H9 (cell line): ENCODE data around the gene TBC1D22A. TPM values are rescaled to one million over a fixed set of nuclear protein-coding genes. Genes with fewer than 3 reads are reported as not detected.

ENCODE experiments used
- DNase-seq: peaks from one replicate; pipeline ENCODE4 v3.0.0-alpha.2; 2017
- H2AFZ ChIP-seq: one replicate; pipeline ENCODE4 v1.6.1; 2013; ENCODE audit warnings: mild to moderate bottlenecking, low read length, control low read depth, moderate library complexity
- H2AK5ac ChIP-seq: 2 replicates; pipeline ENCODE4 v1.6.1; 2013; ENCODE audit warnings: low read length, control low read depth, mixed read lengths; ENCODE audit not compliant: insufficient read length
- H2BK120ac ChIP-seq: one replicate; pipeline ENCODE4 v1.6.1; 2013; ENCODE audit warnings: low read depth, mild to moderate bottlenecking, low read length, control low read depth, inconsistent platforms; ENCODE audit not compliant: poor library complexity, severe bottlenecking
- H2BK12ac ChIP-seq: 2 replicates; pipeline ENCODE4 v1.6.1; 2013; ENCODE audit warnings: low read length, control low read depth, mixed read lengths, low read depth; ENCODE audit not compliant: insufficient read length
- H2BK15ac ChIP-seq: 2 replicates; pipeline ENCODE4 v1.6.1; 2013; ENCODE audit warnings: low read depth, low read length, control low read depth
- H2BK20ac ChIP-seq: one replicate; pipeline ENCODE4 v1.6.1; 2013; ENCODE audit warnings: low read depth, mild to moderate bottlenecking, low read length, control low read depth, inconsistent platforms; ENCODE audit not compliant: poor library complexity, severe bottlenecking
- H2BK5ac ChIP-seq: 2 replicates; pipeline ENCODE4 v1.6.1; 2013; ENCODE audit warnings: low read length, control low read depth, mixed read lengths; ENCODE audit not compliant: insufficient read length
- H3K14ac ChIP-seq: 2 replicates; pipeline ENCODE4 v1.6.1; 2013; ENCODE audit warnings: low read length, control low read depth; ENCODE audit not compliant: insufficient read depth
- H3K18ac ChIP-seq: 2 replicates; pipeline ENCODE4 v1.6.1; 2013; ENCODE audit warnings: low read depth, mild to moderate bottlenecking, mixed read lengths, low read length, control low read depth; ENCODE audit not compliant: insufficient read length
- H3K23ac ChIP-seq: 2 replicates; pipeline ENCODE4 v1.6.1; 2013; ENCODE audit warnings: low read length, control low read depth, mixed read lengths, low read depth; ENCODE audit not compliant: insufficient read length
- H3K23me2 ChIP-seq: 2 replicates; pipeline ENCODE4 v1.6.1; 2013; ENCODE audit warnings: low read depth, mild to moderate bottlenecking, mixed read lengths, low read length, control low read depth; ENCODE audit not compliant: insufficient read length, poor library complexity, severe bottlenecking
- H3K27ac ChIP-seq: 2 replicates; pipeline ENCODE4 v1.5.1; 2013; ENCODE audit warnings: low read length, control low read depth, mixed read lengths, low read depth; ENCODE audit not compliant: insufficient read length
- H3K27me3 ChIP-seq: 2 replicates; pipeline ENCODE4 v1.6.1; 2013; ENCODE audit warnings: low read length, control low read depth, inconsistent platforms; ENCODE audit not compliant: insufficient read depth
- H3K4ac ChIP-seq: 2 replicates; pipeline ENCODE4 v1.6.1; 2013; ENCODE audit warnings: low read depth, mild to moderate bottlenecking, control low read depth, inconsistent platforms, low read length, moderate library complexity
- H3K4me1 ChIP-seq: 2 replicates; pipeline ENCODE4 v1.6.1; 2013; ENCODE audit warnings: low read length, control low read depth, inconsistent platforms; ENCODE audit not compliant: insufficient read depth
- H3K4me2 ChIP-seq: 2 replicates; pipeline ENCODE4 v1.6.1; 2013; ENCODE audit warnings: low read length, control low read depth, mixed read lengths; ENCODE audit not compliant: insufficient read length, insufficient read depth
- H3K56ac ChIP-seq: 2 replicates; pipeline ENCODE4 v1.6.1; 2013; ENCODE audit warnings: low read depth, mild to moderate bottlenecking, mixed read lengths, low read length, control low read depth; ENCODE audit not compliant: insufficient read length
- H3K79me1 ChIP-seq: 2 replicates; pipeline ENCODE4 v1.6.1; 2013; ENCODE audit warnings: low read depth, mild to moderate bottlenecking, moderate library complexity, low read length, control low read depth, inconsistent platforms; ENCODE audit not compliant: insufficient read depth, poor library complexity, severe bottlenecking
- H3K79me2 ChIP-seq: 2 replicates; pipeline ENCODE4 v1.6.1; 2013; ENCODE audit warnings: low read length, control low read depth, inconsistent platforms; ENCODE audit not compliant: insufficient read depth
- H3K9ac ChIP-seq: 2 replicates; pipeline ENCODE4 v1.6.1; 2013; ENCODE audit warnings: low read length, control low read depth, mixed read lengths; ENCODE audit not compliant: insufficient read length; ENCODE audit errors: extremely low read depth
- H3K9me3 ChIP-seq: one replicate; pipeline ENCODE4 v1.6.1; 2013; ENCODE audit warnings: low read depth, low read length, inconsistent platforms; ENCODE audit not compliant: control insufficient read depth
- H3T11ph ChIP-seq: one replicate; pipeline ENCODE4 v1.6.1; 2013; ENCODE audit warnings: mild to moderate bottlenecking, low read length, control low read depth, inconsistent platforms
- H4K20me1 ChIP-seq: one replicate; pipeline ENCODE4 v1.6.1; 2013; ENCODE audit not compliant: control insufficient read depth, insufficient read length, insufficient read depth
- H4K5ac ChIP-seq: 2 replicates; pipeline ENCODE4 v1.6.1; 2013; ENCODE audit warnings: low read depth, mild to moderate bottlenecking, mixed read lengths, low read length, control low read depth; ENCODE audit not compliant: insufficient read length
- H4K8ac ChIP-seq: replicated peaks from 2 replicates; pipeline ENCODE4 v1.6.1; 2013; ENCODE audit warnings: low read length, control low read depth, mixed read lengths, low read depth; ENCODE audit not compliant: insufficient read length
- H4K91ac ChIP-seq: 2 replicates; pipeline ENCODE4 v1.6.1; 2013; ENCODE audit warnings: low read depth, mild to moderate bottlenecking, moderate library complexity, mixed read lengths, low read length, control low read depth; ENCODE audit not compliant: insufficient read length
- H3K27ac Mint-ChIP-seq, 3 experiments: 2 replicates in 2 of 3; 3 replicates in 1 of 3; pipeline ENCODE4 v1.8.0; 2020 to 2021; ENCODE audit warnings: mixed read lengths in 3 of 3, mild to moderate bottlenecking in 1 of 3, moderate library complexity in 1 of 3
- H3K27me3 Mint-ChIP-seq: 2 replicates; pipeline ENCODE4 v1.8.0; 2021; ENCODE audit warnings: low read depth, mild to moderate bottlenecking, moderate library complexity, mixed read lengths
- H3K36me3 Mint-ChIP-seq, 3 experiments: 2 replicates in 2 of 3; 3 replicates in 1 of 3; pipeline ENCODE4 v1.8.0; 2020 to 2021; ENCODE audit warnings: low read depth in 3 of 3, mixed read lengths in 3 of 3; ENCODE audit not compliant: insufficient read depth in 1 of 3
- H3K4me1 Mint-ChIP-seq, 2 experiments: 2 replicates each; pipeline ENCODE4 v1.8.0; 2020; ENCODE audit warnings: mixed read lengths in 2 of 2
- H3K4me3 Mint-ChIP-seq, 2 experiments: 2 replicates in 1 of 2; 3 replicates in 1 of 2; pipeline ENCODE4 v1.8.0; 2020 to 2021; ENCODE audit warnings: mild to moderate bottlenecking in 2 of 2, mixed read lengths in 2 of 2, moderate library complexity in 1 of 2
- H3K9me3 Mint-ChIP-seq, 2 experiments: 2 replicates in 1 of 2; 3 replicates in 1 of 2; pipeline ENCODE4 v1.8.0; 2020; ENCODE audit warnings: mild to moderate bottlenecking in 2 of 2, mixed read lengths in 2 of 2, moderate library complexity in 1 of 2
- WGBS: extraction: QIAGEN DNeasy Blood & Tissue Kit; methylation state at CpG from one replicate; pipeline ENCODE4 v1.1.7; 2013; ENCODE audit warnings: missing lambda C conversion rate, low lambda C conversion rate, mixed read lengths; ENCODE audit not compliant: insufficient read length; ENCODE audit errors: extremely low coverage; 5-methylcytosine and 5-hydroxymethylcytosine counted together
- total RNA-seq: library from RNA; stranded (reverse); gene quantifications from 2 replicates; pipeline ENCODE4 v1.2.1, GENCODE V29; 2021
- TF ChIP-seq, protein P1 (sequence below): fragments of 200-600 bp; sonication (generic); conservative IDR thresholded peaks from 3 replicates; pipeline ENCODE4 v1.8.0; 2021; ENCODE audit warnings: antibody characterized with exemption, mild to moderate bottlenecking

The TBC1D22A gene
- total RNA-seq, 1 experiment from 2014 or later = 20.8 TPM

- DNase-seq = no peak
- H2BK15ac ChIP-seq = no peak overlapping the region
- no peak overlapping the region for H3K4me2 ChIP-seq
- H3K27ac Mint-ChIP-seq = no peak overlapping the region
- peaks cover 8 to 44% (median 20%) of the 10 kb centered on the region in 3 experiments; a peak in 6 of 7 replicates for H3K36me3 Mint-ChIP-seq
- H3K79me1 ChIP-seq = peaks cover 2% of the 10 kb centered on the region
- H2BK5ac ChIP-seq = no peak overlapping the region
- no peak overlapping the region for H2BK12ac ChIP-seq
- H4K91ac ChIP-seq = no peak overlapping the region
- no peaks in the 10 kb centered on the region for H3K23me2 ChIP-seq
- H2BK20ac ChIP-seq = no peak overlapping the region
- no peak overlapping the region for H3K18ac ChIP-seq
- H3K9me3 Mint-ChIP-seq = no peaks in the 10 kb centered on the region
- no peak overlapping the region for H3T11ph ChIP-seq
- H3K56ac ChIP-seq = no peak overlapping the region
- no peak overlapping the region for H3K27ac ChIP-seq
- no peak overlapping the region for H3K23ac ChIP-seq
- no peaks in the 10 kb centered on the region for H3K4me1 ChIP-seq
- no peaks in the 10 kb centered on the region for H4K20me1 ChIP-seq
- TF ChIP-seq, protein P1, sequence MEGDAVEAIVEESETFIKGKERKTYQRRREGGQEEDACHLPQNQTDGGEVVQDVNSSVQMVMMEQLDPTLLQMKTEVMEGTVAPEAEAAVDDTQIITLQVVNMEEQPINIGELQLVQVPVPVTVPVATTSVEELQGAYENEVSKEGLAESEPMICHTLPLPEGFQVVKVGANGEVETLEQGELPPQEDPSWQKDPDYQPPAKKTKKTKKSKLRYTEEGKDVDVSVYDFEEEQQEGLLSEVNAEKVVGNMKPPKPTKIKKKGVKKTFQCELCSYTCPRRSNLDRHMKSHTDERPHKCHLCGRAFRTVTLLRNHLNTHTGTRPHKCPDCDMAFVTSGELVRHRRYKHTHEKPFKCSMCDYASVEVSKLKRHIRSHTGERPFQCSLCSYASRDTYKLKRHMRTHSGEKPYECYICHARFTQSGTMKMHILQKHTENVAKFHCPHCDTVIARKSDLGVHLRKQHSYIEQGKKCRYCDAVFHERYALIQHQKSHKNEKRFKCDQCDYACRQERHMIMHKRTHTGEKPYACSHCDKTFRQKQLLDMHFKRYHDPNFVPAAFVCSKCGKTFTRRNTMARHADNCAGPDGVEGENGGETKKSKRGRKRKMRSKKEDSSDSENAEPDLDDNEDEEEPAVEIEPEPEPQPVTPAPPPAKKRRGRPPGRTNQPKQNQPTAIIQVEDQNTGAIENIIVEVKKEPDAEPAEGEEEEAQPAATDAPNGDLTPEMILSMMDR = no peak
- no peak overlapping the region for H3K4ac ChIP-seq
- H4K5ac ChIP-seq = no peak overlapping the region
- H3K79me2 ChIP-seq = peaks cover 2% of the 10 kb centered on the region; the same call in 1 of the 2 replicates
- no peak overlapping the region for H3K4me3 Mint-ChIP-seq
- WGBS = no CpG with 5 or more reads among the region's 4 CpGs
- no peaks in the 10 kb centered on the region for H3K27me3 Mint-ChIP-seq
- H3K9me3 ChIP-seq = no peaks in the 10 kb centered on the region
- H3K27me3 ChIP-seq = no peaks in the 10 kb centered on the region
- peaks cover 0 to 5% of the 10 kb centered on the region in 2 experiments; a peak in 2 of 4 replicates for H3K4me1 Mint-ChIP-seq
- H2AFZ ChIP-seq = no peak overlapping the region
- H4K8ac ChIP-seq = no peak overlapping the region
- H2AK5ac ChIP-seq = no peak overlapping the region
- no peak overlapping the region for H2BK120ac ChIP-seq
- no peak overlapping the region for H3K14ac ChIP-seq
- no peak overlapping the region for H3K9ac ChIP-seq
These were observed 133.7 kb downstream of the TBC1D22A start for GRCh38 chr22:46896166-46896565.
